ENCODE results near the gene STK32C.
"Not testable (repeated sequence)": the region's sequence is repeated elsewhere in the genome, so short reads cannot be mapped to it uniquely, and the experiment has no call there.

The STK32C gene

GRCh38 chr10:132160834-132161622 is 146.7 kb downstream of the STK32C start:
- DNase-seq (ENCODE audit: insufficient read length, low spot score), result not testable (repeated sequence)

GRCh38 chr10:132160231-132160630 is 147.5 kb downstream of the STK32C start:
- not testable (repeated sequence) for DNase-seq (ENCODE audit: insufficient read length, low spot score); FAIRE-seq

More at GRCh38 chr10:132160834-132161622, 146.7 kb downstream of the STK32C start:
- FAIRE-seq, result not testable (repeated sequence)

- DNase-seq (ENCODE audit: insufficient read length, low spot score); FAIRE-seq: not testable (repeated sequence)
Observed at GRCh38 chr10:132159302-132160230, 148.2 kb downstream of the STK32C start.

- DNase-seq (ENCODE audit: insufficient read length, low spot score) (no peak), FAIRE-seq (no peak)
Observed at GRCh38 chr10:132158823-132159222, 148.9 kb downstream of the STK32C start.

GRCh38 chr10:132158122-132158741 is 149.5 kb downstream of the STK32C start:
- DNase-seq (ENCODE audit: insufficient read length, low spot score) (no peak), FAIRE-seq (no peak)
